Naive thymus-derived CD8-positive, alpha-beta T cell (primary cell): Measurements from ENCODE around the gene AP1M1. TPM values are rescaled to one million over a fixed set of nuclear protein-coding genes. Genes with fewer than 3 reads are reported as not detected.

Experiments
- ATAC-seq, 2 donors: fragments of 150-1000 bp; cut with Tn5 transposase in 1 of 2; sonication (Bioruptor Pico), chemical (Tn5 transposase) in 1 of 2; 1 replicate in 1 of 2; 2 replicates in 1 of 2; pipeline ENCODE4 v1.10.0; 2021; ENCODE audit warnings: mild to moderate bottlenecking in 2 of 2, moderate library complexity in 2 of 2
- POLR2A ChIA-PET: fragments of 350-600 bp; sonication (Branson Sonifier 250); formaldehyde crosslinking; loops from one replicate; lab custom pipeline; 2021; ENCODE audit warnings: antibody characterized with exemption; lab: Charles Lee
- DNase-seq, 10 donors: peaks; one replicate each; pipeline versions ENCODE4 v3.0.0 to v3.0.0-alpha.2; 2020 to 2022
- H3K27ac Mint-ChIP-seq, 10 donors: one replicate each; pipeline ENCODE4 v1.8.0; 2020 to 2022; ENCODE audit warnings: mild to moderate bottlenecking in 10 of 10, mixed read lengths in 10 of 10, moderate library complexity in 4 of 10, inconsistent platforms in 1 of 10
- H3K27me3 Mint-ChIP-seq, 5 donors: one replicate each; pipeline ENCODE4 v1.8.0; 2021 to 2022; ENCODE audit warnings: mixed read lengths in 5 of 5
- H3K36me3 Mint-ChIP-seq, 3 donors: one replicate each; pipeline ENCODE4 v1.8.0; 2020 to 2022; ENCODE audit warnings: mixed read lengths in 3 of 3, mild to moderate bottlenecking in 2 of 3, inconsistent platforms in 1 of 3
- H3K4me1 Mint-ChIP-seq, 4 donors: one replicate each; pipeline ENCODE4 v1.8.0; 2021 to 2022; ENCODE audit warnings: mixed read lengths in 4 of 4
- H3K4me3 Mint-ChIP-seq, 10 donors: one replicate each; pipeline ENCODE4 v1.8.0; 2020 to 2022; ENCODE audit warnings: mild to moderate bottlenecking in 10 of 10, mixed read lengths in 10 of 10, moderate library complexity in 6 of 10, inconsistent platforms in 1 of 10
- H3K9me3 Mint-ChIP-seq, 9 donors: one replicate each; pipeline ENCODE4 v1.8.0; 2020 to 2022; ENCODE audit warnings: mixed read lengths in 9 of 9, mild to moderate bottlenecking in 3 of 9, inconsistent platforms in 1 of 9, moderate library complexity in 1 of 9
- polyA plus RNA-seq, 3 donors: library from polyadenylated mRNA; unstranded; fragments of 300-500 nt; fragmentation: Illumina TruSeq; gene quantifications; one replicate each; pipeline ENCODE4 v1.2.3, GENCODE V29; 2021
- total RNA-seq, 8 experiments: library from RNA in 2 of 8; stranded (reverse) in 2 of 8; gene quantifications; one replicate each; pipeline ENCODE4 v1.2.3 and lab custom pipeline; 2021 to 2026

AP1M1 gene
- total and polyA plus RNA-seq, 5 experiments from 2014 or later, result 151 to 288 (median 195) TPM

DNA sequence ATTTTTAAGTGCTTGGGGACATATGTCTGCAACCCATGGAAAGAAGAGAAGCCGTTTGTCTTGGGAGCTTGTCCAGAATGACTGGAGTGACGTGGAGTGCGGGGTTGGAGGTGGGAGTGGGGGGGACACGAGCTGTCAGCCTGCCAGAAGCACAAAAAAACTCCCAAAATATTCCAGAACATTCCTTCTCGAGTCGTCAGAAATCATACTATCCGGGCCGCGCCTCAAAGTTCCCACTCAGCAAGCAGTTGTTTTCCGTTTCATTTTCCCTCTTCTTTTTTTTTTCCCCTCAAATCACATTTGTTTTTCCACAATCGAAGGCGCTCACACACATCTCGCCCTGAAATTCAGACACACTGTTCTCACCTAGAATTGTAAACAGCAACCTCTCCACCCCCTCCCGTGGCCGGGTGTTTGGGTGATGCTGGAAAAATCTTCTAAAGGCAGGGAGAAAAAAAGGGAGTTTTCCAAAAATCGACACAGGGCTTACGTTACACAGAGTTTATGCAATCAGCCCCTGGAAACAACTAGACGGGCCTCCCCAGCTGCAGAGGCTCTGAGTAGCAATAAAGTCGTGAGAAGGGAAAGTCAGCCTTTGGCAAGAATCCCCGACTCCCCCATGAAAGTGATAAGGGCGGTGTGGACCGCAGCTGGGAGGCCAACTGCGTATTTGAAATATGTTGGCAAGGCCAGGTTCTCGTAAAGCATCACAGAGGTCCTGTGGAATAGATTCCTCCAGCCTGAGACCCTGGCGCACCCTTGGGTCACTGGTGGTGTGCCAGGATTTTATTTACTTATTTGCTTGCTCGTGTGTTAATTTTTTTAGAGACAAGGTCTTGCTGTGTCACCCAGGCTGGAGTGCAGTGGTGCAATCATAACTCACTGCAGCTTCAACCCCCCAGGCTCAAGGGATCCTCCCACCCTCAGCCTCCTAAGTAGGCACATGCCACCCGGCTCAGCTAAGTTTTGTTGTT, 95.7 kb downstream of the AP1M1 start:
- peaks cover 4 to 8% (median 6%) of the 10 kb centered on the region in 4 donors for H3K4me1 Mint-ChIP-seq
- DNase-seq, result no peak
- peaks cover 0 to 1% (median 0%) of the 10 kb centered on the region in 5 donors for H3K27me3 Mint-ChIP-seq
- no peaks in the 10 kb centered on the region for H3K36me3 Mint-ChIP-seq
- POLR2A ChIA-PET, result interaction anchor here (0.5 to 2.8 kb wide), 3 partner anchors 31 to 155 kb away, joined by 3 to 11 read pairs (median 4); partner anchors contain the start of gene KLF2
- no peak overlapping the region for H3K4me3 Mint-ChIP-seq
- no peak overlapping the region for H3K27ac Mint-ChIP-seq
- no peaks in the 10 kb centered on the region for H3K9me3 Mint-ChIP-seq
- ATAC-seq, result no peak

DNA sequence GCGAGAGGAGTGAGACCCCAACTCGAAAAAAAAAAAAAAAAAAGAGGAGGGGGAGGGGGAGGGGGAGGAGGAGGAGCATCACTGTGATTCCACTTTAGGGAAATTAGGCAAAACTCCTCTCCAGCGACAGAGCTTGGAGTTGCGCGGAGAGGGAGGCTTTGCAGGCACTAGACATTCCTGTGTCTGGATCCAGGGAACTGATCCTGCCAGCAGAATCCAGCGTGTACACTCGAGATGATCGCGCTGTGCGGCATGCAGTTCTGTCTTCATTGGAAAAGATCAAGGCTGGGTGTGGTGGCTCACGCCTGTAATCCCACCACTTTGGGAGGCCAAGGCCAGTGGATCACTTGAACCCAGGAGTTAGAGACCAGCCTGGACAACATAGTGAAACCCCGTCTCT, 97.3 kb downstream of the AP1M1 start:
- no peaks in the 10 kb centered on the region for H3K9me3 Mint-ChIP-seq
- no peak overlapping the region for H3K27ac Mint-ChIP-seq
- DNase-seq, result no peak
- POLR2A ChIA-PET, result interaction anchor here (0.6 kb wide), 2 partner anchors 15 to 34 kb away, joined by 4 to 7 read pairs; no protein-coding TSS in a partner anchor
- no peaks in the 10 kb centered on the region for H3K27me3 Mint-ChIP-seq
- peaks cover 0 to 2% (median 0%) of the 10 kb centered on the region in 4 donors for H3K4me1 Mint-ChIP-seq
- no peak for ATAC-seq
- no peak overlapping the region for H3K4me3 Mint-ChIP-seq
- no peaks in the 10 kb centered on the region for H3K36me3 Mint-ChIP-seq

Other genes starting within 250 kb of the AP1M1 start
- not detected for gene OR10H4, start 248.9 kb upstream of the AP1M1 start, total RNA-seq
- not detected for gene OR10H4, start 248.9 kb upstream of the AP1M1 start, polyA plus RNA-seq
- gene TPM4, start 121.4 kb upstream of the AP1M1 start, total RNA-seq, result 10 to 100 TPM; 57.8 to 60.4 TPM
- gene TPM4, start 121.4 kb upstream of the AP1M1 start, polyA plus RNA-seq, result 10 to 100 TPM; 27.4 to 30.8 (median 29.3) TPM
- gene RAB8A, start 86.0 kb upstream of the AP1M1 start, total RNA-seq, result 10 to 100 TPM; 66.5 to 88.3 TPM
- 10 to 100 TPM; 65.6 to 69.8 (median 66.1) TPM for gene RAB8A, start 86.0 kb upstream of the AP1M1 start, polyA plus RNA-seq
- 10 to 100 TPM; 20.5 to 25.2 TPM for gene HSH2D, start 54.2 kb upstream of the AP1M1 start, total RNA-seq
- gene HSH2D, start 54.2 kb upstream of the AP1M1 start, polyA plus RNA-seq, result 1 to 10 TPM; 6.5 to 9.8 (median 6.7) TPM
- not detected for gene CIB3, start 24.4 kb upstream of the AP1M1 start, total RNA-seq
- not detected for gene CIB3, start 24.4 kb upstream of the AP1M1 start, polyA plus RNA-seq
- 10 to 100 TPM; 70.3 to 74.3 TPM for gene FAM32A, start 12.5 kb upstream of the AP1M1 start, total RNA-seq
- gene FAM32A, start 12.5 kb upstream of the AP1M1 start, polyA plus RNA-seq, result 100 to 1,000 TPM; 150 to 205 (median 183) TPM
- gene KLF2, start 126.9 kb downstream of the AP1M1 start, total RNA-seq, result 100 to 1,000 TPM; 386 to 393 TPM
- gene KLF2, start 126.9 kb downstream of the AP1M1 start, polyA plus RNA-seq, result 100 to 1,000 TPM; 115 to 216 (median 166) TPM